ENCODE measurements around the gene IBTK. TPM values are rescaled to one million over a fixed set of nuclear protein-coding genes. Genes with fewer than 3 reads are reported as not detected.

The IBTK gene
- total RNA-seq, 1 experiment from 2014 or later: 36.6 TPM

DNA sequence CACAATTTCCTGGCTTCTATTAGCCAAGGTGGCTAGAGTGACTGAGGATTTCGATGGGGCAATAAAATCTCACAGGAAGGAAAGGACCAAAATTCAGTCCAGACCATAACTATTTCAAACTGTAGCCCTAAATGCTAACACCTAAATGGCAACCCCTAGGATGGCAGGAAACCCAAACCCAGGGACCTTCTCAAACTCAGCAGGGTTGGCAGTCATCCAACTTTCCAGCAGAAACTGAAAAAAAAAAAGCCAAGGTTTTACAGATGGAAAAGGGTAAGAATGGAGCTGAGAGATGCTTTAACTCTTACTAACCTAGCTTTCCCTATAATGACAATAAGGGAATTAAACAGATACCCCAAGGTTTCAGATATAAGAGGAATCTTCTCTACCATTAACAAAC, 10.5 kb downstream of the IBTK start:
- Histone ChIP-seq H2AFZ (ENCODE audit: low read depth, low read length, poor library complexity, severe bottlenecking) (no peak overlapping the region), H3K4me3 (replicated peaks in 1 of 2; ENCODE audit: low read depth in 1 of 2, low read length in 2 of 2) (no peak overlapping the region), H3K9me3 (ENCODE audit: control insufficient read depth in 1 of 2, insufficient read depth in 1 of 2, low read depth in 1 of 2, low read length in 2 of 2) (no peaks in the 10 kb centered on the region), H3K27me3 (ENCODE audit: insufficient read depth, low read length) (no peaks in the 10 kb centered on the region), H3K36me3 (ENCODE audit: control insufficient read depth in 1 of 2, insufficient read depth in 2 of 2, low read length in 2 of 2) (peaks cover 0 to 3% of the 10 kb centered on the region in 2 experiments; a peak in 3 of 4 replicates), H3K79me2 (ENCODE audit: insufficient read depth, low read length) (peaks cover 76% of the 10 kb centered on the region), H3K9ac (ENCODE audit: low read length) (no peak overlapping the region), H3K27ac (ENCODE audit: low read depth, low read length) (no peak overlapping the region), H3K9me2 (ENCODE audit: insufficient read depth) (no peaks in the 10 kb centered on the region), H4K20me1 (ENCODE audit: insufficient read depth) (no peaks in the 10 kb centered on the region), H3K4me1 (ENCODE audit: control insufficient read depth in 1 of 2, insufficient read depth in 2 of 2, low read length in 2 of 2) (peaks cover 2 to 12% of the 10 kb centered on the region in 2 experiments; a peak in 3 of 4 replicates), H3K4me2 (ENCODE audit: low read length) (no peak overlapping the region)
- POLR2A ChIA-PET: no interaction called here
- ATAC-seq (no peak), DNase-seq (ENCODE audit: low read depth, low spot score) (no peak)
- intact Hi-C loops (cut with micrococcal nuclease): no loop called here
- BruUV-seq (replicated peaks): no TSS peak
- RAD21 ChIA-PET (ENCODE audit: low non-redundant PET in 1 of 2, low total read pairs in 2 of 2, uncharacterized antibody in 2 of 2, unreplicated experiment in 2 of 2): no interaction called here
- CTCF ChIA-PET: no interaction called here
- no peak for TF ChIP-seq CEBPB (IDR thresholded peaks at IDR 0.05; ENCODE audit: low read depth)
- no peak for TF ChIP-seq ZFX (IDR thresholded peaks at IDR 0.05)
- no peak for TF ChIP-seq SP1 (IDR thresholded peaks at IDR 0.05; ENCODE audit: low read depth)

DNA sequence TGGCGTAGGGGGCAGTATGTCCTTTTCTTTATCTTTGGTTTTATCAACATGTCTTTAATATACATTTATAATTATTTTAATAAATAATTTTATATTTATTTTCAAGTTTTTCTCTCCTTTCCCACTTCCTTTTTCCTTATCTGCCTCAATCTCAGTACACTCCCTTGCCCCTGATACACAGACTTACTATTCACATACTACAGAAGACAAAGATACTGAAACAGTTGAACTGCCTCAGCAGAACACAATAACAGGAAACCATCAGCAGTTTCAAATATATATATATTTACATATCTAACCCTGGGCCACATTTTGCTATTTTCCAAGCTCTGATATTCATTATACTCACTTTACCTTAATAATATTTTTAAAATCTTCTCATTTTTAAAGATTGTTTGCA, 19.8 kb downstream of the IBTK start:
- Histone ChIP-seq H3K9me3 (ENCODE audit: control insufficient read depth in 1 of 2, insufficient read depth in 1 of 2, low read depth in 1 of 2, low read length in 2 of 2) (no peaks in the 10 kb centered on the region), H3K9ac (ENCODE audit: low read length) (no peak overlapping the region), H4K20me1 (ENCODE audit: insufficient read depth) (no peaks in the 10 kb centered on the region), H3K79me2 (ENCODE audit: insufficient read depth, low read length) (no peaks in the 10 kb centered on the region; the same call in 1 of the 2 replicates), H3K27me3 (ENCODE audit: insufficient read depth, low read length) (no peaks in the 10 kb centered on the region), H3K4me3 (replicated peaks in 1 of 2; ENCODE audit: low read depth in 1 of 2, low read length in 2 of 2) (no peak overlapping the region), H3K9me2 (ENCODE audit: insufficient read depth) (no peaks in the 10 kb centered on the region), H2AFZ (ENCODE audit: low read depth, low read length, poor library complexity, severe bottlenecking) (no peak overlapping the region), H3K27ac (ENCODE audit: low read depth, low read length) (no peak overlapping the region), H3K36me3 (ENCODE audit: control insufficient read depth in 1 of 2, insufficient read depth in 2 of 2, low read length in 2 of 2) (peaks cover 23 to 26% of the 10 kb centered on the region in 2 experiments), H3K4me1 (ENCODE audit: control insufficient read depth in 1 of 2, insufficient read depth in 2 of 2, low read length in 2 of 2) (no peaks in the 10 kb centered on the region), H3K4me2 (ENCODE audit: low read length) (no peak overlapping the region)
- intact Hi-C loops (cut with micrococcal nuclease): no loop called here
- CTCF ChIA-PET: no interaction called here
- DNase-seq (ENCODE audit: low read depth, low spot score): no peak
- RAD21 ChIA-PET (ENCODE audit: low non-redundant PET in 1 of 2, low total read pairs in 2 of 2, uncharacterized antibody in 2 of 2, unreplicated experiment in 2 of 2): no interaction called here
- no peak for ATAC-seq
- TF ChIP-seq RAD21 (IDR thresholded peaks at IDR 0.05; ENCODE audit: low read depth) (no peak), POLR2A (IDR thresholded peaks at IDR 0.05; ENCODE audit: borderline replicate concordance, extremely low read depth, insufficient read depth, insufficient read length) (no peak), FOSL1 (IDR thresholded peaks at IDR 0.05; ENCODE audit: low read depth) (no peak), ELF1 (IDR thresholded peaks at IDR 0.05; ENCODE audit: borderline replicate concordance, low read depth) (no peak), SRF (IDR thresholded peaks at IDR 0.05; ENCODE audit: low read depth) (no peak), CEBPB (IDR thresholded peaks at IDR 0.05; ENCODE audit: low read depth) (no peak), EZH2 (IDR thresholded peaks at IDR 0.05) (no peak), EGR1 (IDR thresholded peaks at IDR 0.05; ENCODE audit: low read depth) (no peak), SP1 (IDR thresholded peaks at IDR 0.05; ENCODE audit: low read depth) (no peak), ZFX (IDR thresholded peaks at IDR 0.05) (no peak), CBX3 (IDR thresholded peaks at IDR 0.05; ENCODE audit: low read depth) (no peak), SIN3A (IDR thresholded peaks at IDR 0.05; ENCODE audit: low read depth) (no peak), MAX (IDR thresholded peaks at IDR 0.05) (no peak)
- TF ChIP-seq, protein P1, sequence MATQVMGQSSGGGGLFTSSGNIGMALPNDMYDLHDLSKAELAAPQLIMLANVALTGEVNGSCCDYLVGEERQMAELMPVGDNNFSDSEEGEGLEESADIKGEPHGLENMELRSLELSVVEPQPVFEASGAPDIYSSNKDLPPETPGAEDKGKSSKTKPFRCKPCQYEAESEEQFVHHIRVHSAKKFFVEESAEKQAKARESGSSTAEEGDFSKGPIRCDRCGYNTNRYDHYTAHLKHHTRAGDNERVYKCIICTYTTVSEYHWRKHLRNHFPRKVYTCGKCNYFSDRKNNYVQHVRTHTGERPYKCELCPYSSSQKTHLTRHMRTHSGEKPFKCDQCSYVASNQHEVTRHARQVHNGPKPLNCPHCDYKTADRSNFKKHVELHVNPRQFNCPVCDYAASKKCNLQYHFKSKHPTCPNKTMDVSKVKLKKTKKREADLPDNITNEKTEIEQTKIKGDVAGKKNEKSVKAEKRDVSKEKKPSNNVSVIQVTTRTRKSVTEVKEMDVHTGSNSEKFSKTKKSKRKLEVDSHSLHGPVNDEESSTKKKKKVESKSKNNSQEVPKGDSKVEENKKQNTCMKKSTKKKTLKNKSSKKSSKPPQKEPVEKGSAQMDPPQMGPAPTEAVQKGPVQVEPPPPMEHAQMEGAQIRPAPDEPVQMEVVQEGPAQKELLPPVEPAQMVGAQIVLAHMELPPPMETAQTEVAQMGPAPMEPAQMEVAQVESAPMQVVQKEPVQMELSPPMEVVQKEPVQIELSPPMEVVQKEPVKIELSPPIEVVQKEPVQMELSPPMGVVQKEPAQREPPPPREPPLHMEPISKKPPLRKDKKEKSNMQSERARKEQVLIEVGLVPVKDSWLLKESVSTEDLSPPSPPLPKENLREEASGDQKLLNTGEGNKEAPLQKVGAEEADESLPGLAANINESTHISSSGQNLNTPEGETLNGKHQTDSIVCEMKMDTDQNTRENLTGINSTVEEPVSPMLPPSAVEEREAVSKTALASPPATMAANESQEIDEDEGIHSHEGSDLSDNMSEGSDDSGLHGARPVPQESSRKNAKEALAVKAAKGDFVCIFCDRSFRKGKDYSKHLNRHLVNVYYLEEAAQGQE (IDR thresholded peaks at IDR 0.05; ENCODE audit: low read depth): no peak
- no TSS peak for BruUV-seq (replicated peaks)
- POLR2A ChIA-PET: no interaction called here

Data from HCT116 (cell line).